Measurements from ENCODE around the gene PEX7.
"Not testable (repeated sequence)": the region's sequence is repeated elsewhere in the genome, so short reads cannot be mapped to it uniquely, and the experiment has no call there.

The PEX7 gene

DNA sequence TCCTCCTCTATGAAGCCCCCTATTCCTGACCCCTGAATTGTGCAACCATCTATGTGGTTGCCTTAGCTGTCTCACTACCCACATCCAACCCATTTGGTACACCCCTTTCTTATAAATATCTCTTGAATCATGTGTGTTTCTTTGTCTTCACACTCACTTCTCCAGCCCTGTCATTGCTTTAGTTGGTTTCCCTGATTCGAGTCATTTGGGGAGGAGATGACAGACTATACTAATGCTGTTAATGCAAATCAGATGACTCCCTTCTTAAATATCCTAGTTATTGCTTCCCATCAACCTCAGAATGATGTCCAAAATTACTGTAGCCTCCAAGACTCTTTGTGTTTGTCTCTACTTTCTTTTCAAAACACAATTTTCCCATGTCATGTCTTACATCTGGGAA, 122.7 kb downstream of the PEX7 start:
- DNase-seq (ENCODE audit: low read depth) = no peak
- TF ChIP-seq, protein P1, sequence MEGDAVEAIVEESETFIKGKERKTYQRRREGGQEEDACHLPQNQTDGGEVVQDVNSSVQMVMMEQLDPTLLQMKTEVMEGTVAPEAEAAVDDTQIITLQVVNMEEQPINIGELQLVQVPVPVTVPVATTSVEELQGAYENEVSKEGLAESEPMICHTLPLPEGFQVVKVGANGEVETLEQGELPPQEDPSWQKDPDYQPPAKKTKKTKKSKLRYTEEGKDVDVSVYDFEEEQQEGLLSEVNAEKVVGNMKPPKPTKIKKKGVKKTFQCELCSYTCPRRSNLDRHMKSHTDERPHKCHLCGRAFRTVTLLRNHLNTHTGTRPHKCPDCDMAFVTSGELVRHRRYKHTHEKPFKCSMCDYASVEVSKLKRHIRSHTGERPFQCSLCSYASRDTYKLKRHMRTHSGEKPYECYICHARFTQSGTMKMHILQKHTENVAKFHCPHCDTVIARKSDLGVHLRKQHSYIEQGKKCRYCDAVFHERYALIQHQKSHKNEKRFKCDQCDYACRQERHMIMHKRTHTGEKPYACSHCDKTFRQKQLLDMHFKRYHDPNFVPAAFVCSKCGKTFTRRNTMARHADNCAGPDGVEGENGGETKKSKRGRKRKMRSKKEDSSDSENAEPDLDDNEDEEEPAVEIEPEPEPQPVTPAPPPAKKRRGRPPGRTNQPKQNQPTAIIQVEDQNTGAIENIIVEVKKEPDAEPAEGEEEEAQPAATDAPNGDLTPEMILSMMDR (IDR thresholded peaks at IDR 0.05; ENCODE audit: low read depth, low read length) = no peak

DNA sequence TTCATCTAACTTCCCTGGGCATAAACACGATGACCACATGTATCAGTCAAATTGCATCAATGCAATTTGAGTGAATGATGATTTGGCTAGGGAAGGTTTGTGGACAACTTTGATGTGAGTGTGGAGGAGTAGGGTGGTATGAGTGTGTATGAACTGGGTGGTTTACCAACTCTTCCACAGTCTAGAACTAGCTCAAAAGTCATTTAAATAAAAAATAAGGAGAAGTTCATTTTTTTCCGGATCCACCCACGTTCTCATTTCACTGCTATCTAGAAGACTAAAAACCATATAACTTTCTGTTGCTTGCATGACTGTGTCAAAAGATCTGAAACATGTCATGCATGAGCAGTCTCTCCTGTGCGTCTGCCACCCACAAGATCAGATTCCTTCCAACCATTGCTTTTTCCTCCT, 123.3 kb downstream of the PEX7 start:
- TF ChIP-seq, protein P2, sequence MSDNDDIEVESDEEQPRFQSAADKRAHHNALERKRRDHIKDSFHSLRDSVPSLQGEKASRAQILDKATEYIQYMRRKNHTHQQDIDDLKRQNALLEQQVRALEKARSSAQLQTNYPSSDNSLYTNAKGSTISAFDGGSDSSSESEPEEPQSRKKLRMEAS (IDR thresholded peaks at IDR 0.05; ENCODE audit: low read depth, low read length) = no peak
- TF ChIP-seq POLR2A (IDR thresholded peaks at IDR 0.05; ENCODE audit: extremely low read depth, insufficient read length) = no peak
- TF ChIP-seq, protein P1 (IDR thresholded peaks at IDR 0.05; ENCODE audit: low read depth, low read length) = no peak
- TF ChIP-seq MYC (IDR thresholded peaks at IDR 0.05; ENCODE audit: low read depth, low read length) = no peak
- no peak for DNase-seq (ENCODE audit: low read depth)
- H3K4me3 ChIP-seq (ENCODE audit: low read depth, low read length) = no peak overlapping the region

More for the DNA sequence above, 122.7 kb downstream of the PEX7 start:
- H3K4me3 ChIP-seq (ENCODE audit: low read depth, low read length) = no peak overlapping the region

DNA sequence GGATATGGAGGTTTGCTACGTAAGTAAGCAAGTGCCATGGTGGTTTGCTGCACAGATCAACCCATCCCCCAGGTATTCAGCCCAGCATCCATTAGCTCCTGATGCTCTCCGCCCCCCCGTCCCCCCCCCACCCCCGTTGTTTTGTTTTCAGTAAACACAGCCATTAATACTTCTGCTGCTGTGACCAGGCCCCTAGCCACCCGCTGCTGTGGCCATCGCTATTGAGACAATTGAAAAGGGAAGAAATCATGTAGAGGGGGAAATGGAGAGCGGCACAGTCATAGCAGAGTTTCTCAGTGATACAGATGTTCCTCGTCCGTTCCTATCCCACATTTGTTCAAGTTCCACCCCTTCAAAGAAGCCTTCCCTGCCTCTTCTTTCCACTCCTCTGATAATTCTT, 124.6 kb downstream of the PEX7 start:
- no peak overlapping the region for H3K4me3 ChIP-seq (ENCODE audit: low read depth, low read length)
- TF ChIP-seq, protein P1 (IDR thresholded peaks at IDR 0.05; ENCODE audit: low read depth, low read length) = no peak
- TF ChIP-seq, protein P2 (IDR thresholded peaks at IDR 0.05; ENCODE audit: low read depth, low read length) = no peak
- TF ChIP-seq POLR2A (IDR thresholded peaks at IDR 0.05; ENCODE audit: extremely low read depth, insufficient read length) (no peak), MYC (IDR thresholded peaks at IDR 0.05; ENCODE audit: low read depth, low read length) (no peak)
- DNase-seq (ENCODE audit: low read depth) = no peak

DNA sequence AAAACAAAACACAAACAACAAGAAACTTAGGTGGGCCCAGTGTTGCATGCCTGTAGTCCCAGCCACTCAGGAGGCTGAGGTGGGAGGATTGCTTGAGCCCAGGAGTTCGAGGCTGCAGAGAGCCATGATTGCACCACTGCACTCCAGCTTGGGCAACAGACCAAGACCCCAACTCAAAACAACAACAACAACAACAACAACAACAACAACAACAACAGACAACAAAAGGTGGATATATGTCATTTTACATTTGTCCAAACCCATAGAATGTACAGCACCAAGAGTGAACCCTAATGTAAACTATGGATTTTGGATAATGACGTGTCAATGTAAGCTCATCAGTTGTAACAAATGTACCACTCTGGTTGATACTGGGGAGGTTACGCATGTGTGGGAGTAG, 127.6 kb downstream of the PEX7 start:
- H3K4me3 ChIP-seq (ENCODE audit: low read depth, low read length); DNase-seq (ENCODE audit: low read depth): not testable (repeated sequence)

DNA sequence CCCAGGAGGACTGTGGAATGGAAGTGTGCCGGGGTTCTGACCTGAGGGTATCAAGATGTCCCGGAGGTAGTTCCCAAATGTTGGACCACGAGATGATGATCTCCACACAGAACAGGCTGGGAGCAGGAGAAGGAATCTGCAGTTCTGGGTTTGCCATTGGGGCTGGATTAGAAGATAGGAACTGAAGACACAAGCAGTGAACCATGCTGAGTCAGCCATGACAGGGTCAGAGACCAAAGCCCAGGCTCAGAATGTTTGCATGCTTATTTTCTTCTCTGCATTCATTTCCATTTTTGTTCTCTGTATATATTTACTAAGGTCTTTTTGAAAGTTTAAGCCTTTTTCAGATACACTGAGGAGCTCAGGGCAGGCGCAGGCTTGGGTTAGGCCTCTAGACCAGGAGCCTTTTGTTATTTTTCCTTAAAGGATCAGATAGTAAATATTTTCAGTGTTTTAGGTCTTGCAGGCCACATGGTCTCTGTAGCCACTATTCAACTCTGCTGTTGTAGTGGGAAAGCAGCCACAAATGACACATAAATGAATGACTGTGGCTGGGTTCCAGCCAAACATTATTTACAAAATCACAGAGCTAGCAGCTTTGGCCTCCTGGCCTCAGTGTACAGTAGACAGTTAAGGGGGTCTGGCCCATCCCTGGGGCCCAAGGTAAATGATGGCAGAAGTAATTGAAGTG, 128.2 kb downstream of the PEX7 start:
- DNase-seq (ENCODE audit: low read depth) = no peak
- TF ChIP-seq POLR2A (IDR thresholded peaks at IDR 0.05; ENCODE audit: extremely low read depth, insufficient read length) (no peak), MYC (IDR thresholded peaks at IDR 0.05; ENCODE audit: low read depth, low read length) (no peak)
- TF ChIP-seq, protein P2 (IDR thresholded peaks at IDR 0.05; ENCODE audit: low read depth, low read length) = no peak
- TF ChIP-seq, protein P1 (IDR thresholded peaks at IDR 0.05; ENCODE audit: low read depth, low read length) = no peak
- no peak overlapping the region for H3K4me3 ChIP-seq (ENCODE audit: low read depth, low read length)

DNA sequence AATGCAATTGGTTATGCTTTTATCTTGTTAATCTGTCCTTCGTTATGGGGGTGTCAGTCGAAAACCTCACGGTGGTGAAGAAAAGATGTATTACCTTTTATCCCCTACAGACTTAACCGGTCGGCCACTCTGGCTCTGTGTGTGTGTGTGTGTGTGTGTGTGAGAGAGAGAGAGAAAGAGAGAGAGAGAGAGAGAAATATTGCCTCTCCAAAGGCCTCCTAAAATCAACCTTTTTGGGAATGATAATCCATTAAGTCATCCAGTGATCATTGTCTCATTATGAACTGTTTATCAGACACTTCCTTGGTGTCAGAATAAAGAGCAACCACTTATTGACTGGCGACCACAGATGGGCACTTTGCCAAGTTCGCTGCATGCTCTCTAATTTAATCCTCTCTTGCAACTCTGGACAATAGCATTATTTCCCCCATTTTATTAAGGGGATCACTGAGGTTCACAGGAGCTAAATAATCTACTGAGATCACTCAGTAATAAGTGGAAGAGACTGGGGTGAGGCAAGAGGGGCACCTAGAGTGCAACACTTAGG, 130.4 kb downstream of the PEX7 start:
- no peak for DNase-seq (ENCODE audit: low read depth)
- no peak overlapping the region for H3K4me3 ChIP-seq (ENCODE audit: low read depth, low read length)
- TF ChIP-seq, protein P1 (IDR thresholded peaks at IDR 0.05; ENCODE audit: low read depth, low read length) = no peak
- TF ChIP-seq, protein P2 (IDR thresholded peaks at IDR 0.05; ENCODE audit: low read depth, low read length) = no peak
- TF ChIP-seq MYC (IDR thresholded peaks at IDR 0.05; ENCODE audit: low read depth, low read length) (no peak), POLR2A (IDR thresholded peaks at IDR 0.05; ENCODE audit: extremely low read depth, insufficient read length) (no peak)

Measured in NB4 (cell line).